Activated T-helper 1 cell treated with anti-CD3 and anti-CD28 coated beads, Interleukin-12 subunit alpha, Interleukin-12 subunit beta, Interleukin-2, Interleukin-4 antibody, amounts not matched to agents 30 ng/mL and 10 ng/mL and 1 ng/mL, durations not matched to agents 14 hours and 24 hours and 36 hours (primary cell): Measurements from ENCODE around the gene RBM27. TPM values are rescaled to one million over a fixed set of nuclear protein-coding genes. Genes with fewer than 3 reads are reported as not detected.
"Not testable (repeated sequence)": the region's sequence is repeated elsewhere in the genome, so short reads cannot be mapped to it uniquely, and the experiment has no call there.

Experiments used
- DNase-seq: peaks from one replicate; pipeline ENCODE4 v3.0.0; 2021; ENCODE audit warnings: low spot score
- H3K27ac Mint-ChIP-seq: one replicate; pipeline ENCODE4 v1.8.0; 2021; ENCODE audit warnings: mild to moderate bottlenecking, mixed read lengths
- H3K27me3 Mint-ChIP-seq: one replicate; pipeline ENCODE4 v1.8.0; 2022; ENCODE audit warnings: mild to moderate bottlenecking, moderate library complexity, mixed read lengths; ENCODE audit not compliant: insufficient read depth
- H3K36me3 Mint-ChIP-seq: one replicate; pipeline ENCODE4 v1.8.0; 2021; ENCODE audit warnings: low read depth, mixed read lengths
- H3K4me1 Mint-ChIP-seq: one replicate; pipeline ENCODE4 v1.8.0; 2021; ENCODE audit warnings: low read depth, mixed read lengths
- H3K4me3 Mint-ChIP-seq: one replicate; pipeline ENCODE4 v1.8.0; 2021; ENCODE audit warnings: mild to moderate bottlenecking, moderate library complexity, mixed read lengths
- H3K9me3 Mint-ChIP-seq: one replicate; pipeline ENCODE4 v1.8.0; 2021; ENCODE audit warnings: mixed read lengths
- intact Hi-C: fragments of 100-400 bp; cut with micrococcal nuclease; formaldehyde crosslinking; loops from one replicate; pipeline ENCODE4 v1.15.1; 2024
- total RNA-seq: library from RNA; stranded (reverse); gene quantifications from 2 replicates; pipeline ENCODE4 v1.2.3, GENCODE V29; 2022

Gene RBM27
- total RNA-seq, 1 donor from 2014 or later: 31.2 TPM

DNA sequence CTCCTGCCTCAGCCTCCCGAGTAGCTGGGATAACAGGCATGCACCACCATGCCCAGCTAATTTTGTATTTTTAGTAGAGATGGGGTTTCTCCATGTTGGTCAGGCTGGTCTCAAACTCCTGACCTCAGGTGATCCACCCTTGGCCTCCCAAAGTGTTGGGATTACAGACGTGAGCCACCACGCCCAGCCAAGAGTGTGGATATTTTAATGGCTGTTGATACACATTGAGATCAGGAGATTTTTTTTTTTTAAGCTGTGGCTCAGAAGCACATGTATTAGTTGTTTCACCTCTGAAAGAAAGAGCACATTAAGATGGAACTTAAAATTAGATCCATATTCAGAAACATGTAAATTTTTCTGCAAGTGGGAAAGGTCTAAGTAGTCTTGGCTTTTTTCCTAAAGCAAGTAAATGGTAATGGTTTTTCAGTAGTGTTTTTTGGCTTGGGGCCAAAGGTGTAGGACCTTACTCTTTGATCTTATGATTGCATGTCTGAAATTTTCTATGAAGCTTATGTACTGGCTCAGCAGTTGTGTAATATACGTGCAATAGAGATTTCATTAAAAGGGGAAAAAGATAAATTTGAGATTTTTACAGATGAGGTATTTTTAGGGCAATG lies 9.9 kb downstream of the RBM27 start:
- peaks cover 6% of the 10 kb centered on the region for H3K36me3 Mint-ChIP-seq
- H3K4me1 Mint-ChIP-seq: peaks cover 20% of the 10 kb centered on the region
- DNase-seq: no peak
- H3K27ac Mint-ChIP-seq: no peak overlapping the region
- intact Hi-C loops: no loop called here
- H3K9me3 Mint-ChIP-seq: no peaks in the 10 kb centered on the region
- no peaks in the 10 kb centered on the region for H3K27me3 Mint-ChIP-seq
- H3K4me3 Mint-ChIP-seq: no peak overlapping the region

DNA sequence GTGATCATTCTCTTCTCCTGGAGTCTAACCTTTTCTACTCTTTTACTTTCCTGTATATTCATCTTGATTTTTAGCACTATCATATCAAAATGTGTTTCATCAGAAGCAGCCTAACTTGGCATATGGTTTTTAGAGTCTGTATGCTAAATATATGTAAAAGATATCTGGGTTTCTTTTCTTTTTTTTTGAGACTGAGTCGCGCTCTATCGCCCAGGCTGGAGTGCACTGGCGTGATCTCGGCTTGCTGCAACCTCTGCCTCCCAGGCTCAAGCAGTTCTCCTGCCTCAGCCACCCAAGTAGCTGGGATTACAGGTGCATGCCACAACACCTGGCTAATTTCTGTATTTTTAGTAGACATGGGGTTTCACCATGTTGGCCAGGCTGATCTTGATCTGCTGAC lies 11.5 kb downstream of the RBM27 start:
- H3K27me3 Mint-ChIP-seq, DNase-seq, H3K4me3 Mint-ChIP-seq, intact Hi-C loops, H3K27ac Mint-ChIP-seq, H3K9me3 Mint-ChIP-seq: not testable (repeated sequence)
- Mint-ChIP-seq H3K4me1 (peaks cover 13% of the 10 kb centered on the region), H3K36me3 (peaks cover 12% of the 10 kb centered on the region)

DNA sequence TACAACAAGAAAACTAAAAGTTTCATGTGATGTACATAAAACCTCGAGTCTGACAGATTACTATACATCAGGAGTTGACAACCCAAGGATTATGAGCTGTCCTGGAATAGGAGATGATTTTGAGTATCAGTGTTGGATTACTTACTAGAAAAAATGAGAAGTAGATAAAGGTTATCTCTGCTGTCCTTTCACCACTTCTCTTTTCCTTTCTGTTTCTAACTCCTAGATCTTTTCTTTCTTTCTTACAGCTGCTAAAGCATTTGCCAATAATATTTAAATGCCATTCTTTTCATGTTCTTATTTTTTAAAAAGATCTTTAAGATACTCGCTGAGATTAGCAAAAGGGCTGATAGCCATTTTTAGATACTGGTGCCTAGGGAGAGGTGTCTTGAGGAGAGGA lies 14.8 kb downstream of the RBM27 start:
- no peak overlapping the region for H3K27ac Mint-ChIP-seq

DNA sequence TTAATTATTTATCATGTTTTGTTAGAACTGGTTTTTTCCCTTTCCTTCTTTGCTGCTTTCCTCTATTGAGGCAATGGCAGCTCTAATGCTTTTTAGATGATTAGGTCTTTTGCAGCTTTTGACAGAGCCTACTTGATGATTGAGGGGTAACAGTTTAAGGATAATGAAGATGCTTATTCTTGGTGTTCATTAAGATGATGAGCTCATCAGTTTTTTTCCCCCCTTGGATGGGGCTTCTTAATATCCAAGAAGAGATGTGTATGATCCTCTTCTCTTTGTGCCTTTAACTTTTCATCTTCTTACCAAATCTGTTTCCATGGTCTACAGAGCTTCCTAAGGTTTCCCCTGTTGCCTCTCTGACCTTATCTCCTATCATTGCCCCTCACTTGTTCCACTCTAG lies 15.8 kb downstream of the RBM27 start:
- no peak overlapping the region for H3K4me3 Mint-ChIP-seq
- intact Hi-C loops: no loop called here
- DNase-seq: no peak
- H3K9me3 Mint-ChIP-seq: no peaks in the 10 kb centered on the region
- H3K27me3 Mint-ChIP-seq: no peaks in the 10 kb centered on the region
- H3K4me1 Mint-ChIP-seq: peaks cover 8% of the 10 kb centered on the region
- H3K36me3 Mint-ChIP-seq: peaks cover 15% of the 10 kb centered on the region
- H3K27ac Mint-ChIP-seq: no peak overlapping the region

More for the DNA sequence above, 14.8 kb downstream of the RBM27 start:
- no peaks in the 10 kb centered on the region for H3K27me3 Mint-ChIP-seq
- no peak overlapping the region for H3K4me3 Mint-ChIP-seq
- no peaks in the 10 kb centered on the region for H3K9me3 Mint-ChIP-seq
- no peak for DNase-seq
- intact Hi-C loops: no loop called here
- H3K4me1 Mint-ChIP-seq: peaks cover 10% of the 10 kb centered on the region
- H3K36me3 Mint-ChIP-seq: peaks cover 12% of the 10 kb centered on the region

DNA sequence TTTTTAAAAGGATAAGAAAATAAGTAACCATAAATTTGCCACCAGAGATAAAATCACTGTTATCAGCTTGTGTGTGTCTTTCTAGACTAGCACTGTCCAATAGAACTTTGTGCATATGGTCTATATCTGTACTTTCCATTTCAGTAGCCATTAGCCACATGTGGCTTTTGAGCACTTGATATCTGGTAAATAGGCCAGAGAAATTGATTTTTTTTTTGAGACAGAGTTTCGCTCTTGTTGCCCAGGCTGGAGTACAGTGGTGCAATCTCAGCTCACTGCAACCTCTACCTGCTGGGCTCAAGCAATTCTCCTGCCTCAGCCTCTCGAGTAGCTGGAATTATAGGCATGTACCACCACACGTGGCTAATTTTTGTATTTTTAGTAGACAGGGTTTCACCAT lies 17.8 kb downstream of the RBM27 start:
- no peaks in the 10 kb centered on the region for H3K9me3 Mint-ChIP-seq
- H3K27ac Mint-ChIP-seq: no peak overlapping the region
- intact Hi-C loops: loop anchor here (5.0 kb wide), 1 partner anchor 51 kb away; no protein-coding TSS in a partner anchor
- no peak overlapping the region for H3K4me3 Mint-ChIP-seq
- H3K4me1 Mint-ChIP-seq: peaks cover 5% of the 10 kb centered on the region
- no peaks in the 10 kb centered on the region for H3K27me3 Mint-ChIP-seq
- peaks cover 20% of the 10 kb centered on the region for H3K36me3 Mint-ChIP-seq
- no peak for DNase-seq

DNA sequence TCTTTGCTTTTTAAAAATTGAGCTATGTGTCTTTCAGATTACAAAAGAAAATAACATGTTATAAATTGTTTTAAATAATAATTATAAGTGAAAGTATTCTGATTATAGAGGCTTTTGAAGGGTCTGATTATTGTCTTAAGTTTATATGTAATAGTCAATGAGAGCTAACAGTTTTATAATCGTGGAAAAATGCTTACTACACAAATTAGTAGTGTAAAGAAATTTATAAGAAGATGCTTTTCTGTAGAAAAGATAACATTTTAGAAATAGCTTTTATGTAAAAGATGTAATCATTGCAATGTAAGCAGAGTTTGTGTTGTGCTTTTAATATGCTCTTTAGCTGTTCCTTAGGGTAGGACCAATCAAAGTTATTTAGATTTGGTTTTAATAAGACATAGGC lies 18.6 kb downstream of the RBM27 start:
- H3K4me1 Mint-ChIP-seq: peaks cover 5% of the 10 kb centered on the region
- DNase-seq: no peak
- intact Hi-C loops: loop anchor here (5.0 kb wide), 1 partner anchor 50 kb away; no protein-coding TSS in a partner anchor
- H3K27ac Mint-ChIP-seq: no peak overlapping the region
- H3K36me3 Mint-ChIP-seq: peaks cover 23% of the 10 kb centered on the region
- no peak overlapping the region for H3K4me3 Mint-ChIP-seq
- H3K9me3 Mint-ChIP-seq: no peaks in the 10 kb centered on the region
- H3K27me3 Mint-ChIP-seq: no peaks in the 10 kb centered on the region

DNA sequence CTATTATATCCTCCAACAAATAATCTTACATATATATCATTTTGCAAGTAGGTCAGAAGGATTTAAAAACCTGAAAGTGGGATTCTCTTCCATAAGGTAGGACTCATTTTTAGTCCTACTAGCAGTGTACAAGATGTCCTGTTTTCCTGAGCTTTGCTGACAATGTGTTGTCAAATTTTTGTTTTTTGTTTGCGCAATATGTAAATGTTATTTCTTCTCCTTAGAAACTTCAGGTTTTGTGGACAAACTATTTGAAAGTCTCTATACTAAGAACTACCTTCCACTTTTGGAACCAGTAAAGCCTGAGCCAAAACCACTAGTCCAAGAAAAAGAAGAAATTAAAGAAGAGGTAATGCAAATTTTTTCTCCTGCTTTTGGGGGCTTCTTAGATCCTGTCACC lies 19.8 kb downstream of the RBM27 start:
- H3K4me3 Mint-ChIP-seq: no peak overlapping the region
- H3K9me3 Mint-ChIP-seq: no peaks in the 10 kb centered on the region
- intact Hi-C loops: loop anchor here (5.0 kb wide), 1 partner anchor 49 kb away; no protein-coding TSS in a partner anchor
- H3K36me3 Mint-ChIP-seq: peaks cover 25% of the 10 kb centered on the region
- H3K27ac Mint-ChIP-seq: no peak overlapping the region
- peaks cover 5% of the 10 kb centered on the region for H3K4me1 Mint-ChIP-seq
- H3K27me3 Mint-ChIP-seq: no peaks in the 10 kb centered on the region
- no peak for DNase-seq

DNA sequence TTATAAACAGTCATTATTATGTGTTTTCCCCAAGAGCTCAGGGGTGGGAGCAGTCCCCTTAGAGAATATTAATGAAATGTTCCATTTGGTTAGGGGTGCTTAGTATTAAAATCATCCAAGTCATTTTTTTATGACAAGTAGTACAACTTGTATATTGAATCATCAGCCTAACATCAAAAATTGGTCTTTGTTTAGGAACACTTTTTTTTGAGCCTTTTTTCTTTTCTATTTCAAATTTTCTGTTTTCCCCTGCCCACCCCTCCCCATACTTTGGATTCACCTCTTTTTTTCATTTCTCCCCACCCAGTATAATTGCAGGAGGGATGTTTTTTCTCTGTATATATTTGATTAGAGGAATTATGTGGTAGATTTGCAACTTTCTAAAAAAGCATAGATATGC lies 25.8 kb downstream of the RBM27 start:
- Mint-ChIP-seq H3K27me3 (no peaks in the 10 kb centered on the region), H3K4me1 (no peaks in the 10 kb centered on the region), H3K9me3 (no peaks in the 10 kb centered on the region), H3K4me3 (no peak overlapping the region), H3K27ac (peak overlapping the region; percentile 15), H3K36me3 (peaks cover 39% of the 10 kb centered on the region)
- intact Hi-C loops: no loop called here
- no peak for DNase-seq

DNA sequence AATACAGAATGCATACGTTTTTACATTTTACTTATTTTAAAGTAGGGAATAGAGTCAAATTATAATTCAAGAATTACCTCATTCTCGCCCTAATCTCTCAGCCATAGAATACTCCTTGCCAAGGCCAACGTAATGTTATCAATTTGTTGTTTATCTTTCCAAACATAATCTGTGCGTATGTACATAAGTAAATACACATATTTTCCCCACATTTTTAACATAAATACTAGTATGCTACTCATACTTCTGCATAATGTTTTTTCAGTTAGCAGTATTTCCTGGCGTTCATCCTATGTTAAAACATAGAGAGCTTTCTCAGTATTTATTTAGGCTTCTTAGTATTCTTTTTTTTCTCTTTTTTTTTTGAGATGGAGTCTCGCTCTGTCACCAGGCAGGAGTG lies 28.8 kb downstream of the RBM27 start:
- intact Hi-C loops: no loop called here
- H3K9me3 Mint-ChIP-seq: no peaks in the 10 kb centered on the region
- H3K4me1 Mint-ChIP-seq: no peaks in the 10 kb centered on the region
- no peak overlapping the region for H3K4me3 Mint-ChIP-seq
- peaks cover 34% of the 10 kb centered on the region for H3K36me3 Mint-ChIP-seq
- no peak overlapping the region for H3K27ac Mint-ChIP-seq
- no peaks in the 10 kb centered on the region for H3K27me3 Mint-ChIP-seq
- no peak for DNase-seq

DNA sequence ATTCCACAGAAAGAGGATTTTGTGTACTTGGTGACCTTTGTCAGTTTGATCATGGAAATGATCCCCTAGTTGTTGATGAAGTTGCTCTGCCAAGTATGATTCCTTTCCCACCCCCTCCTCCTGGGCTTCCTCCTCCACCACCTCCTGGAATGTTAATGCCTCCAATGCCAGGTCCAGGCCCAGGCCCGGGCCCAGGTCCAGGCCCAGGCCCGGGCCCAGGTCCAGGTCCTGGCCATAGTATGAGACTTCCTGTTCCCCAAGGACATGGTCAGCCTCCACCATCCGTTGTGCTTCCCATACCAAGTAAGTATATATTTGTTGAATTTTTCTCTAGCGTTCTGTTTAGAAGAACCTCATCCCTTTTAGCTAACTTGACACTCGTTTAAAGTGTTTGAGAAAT lies 30.0 kb downstream of the RBM27 start:
- peaks cover 34% of the 10 kb centered on the region for H3K36me3 Mint-ChIP-seq
- H3K4me3 Mint-ChIP-seq: no peak overlapping the region
- H3K9me3 Mint-ChIP-seq: no peaks in the 10 kb centered on the region
- intact Hi-C loops: no loop called here
- DNase-seq: no peak
- H3K27ac Mint-ChIP-seq: no peak overlapping the region
- no peaks in the 10 kb centered on the region for H3K27me3 Mint-ChIP-seq
- H3K4me1 Mint-ChIP-seq: no peaks in the 10 kb centered on the region

DNA sequence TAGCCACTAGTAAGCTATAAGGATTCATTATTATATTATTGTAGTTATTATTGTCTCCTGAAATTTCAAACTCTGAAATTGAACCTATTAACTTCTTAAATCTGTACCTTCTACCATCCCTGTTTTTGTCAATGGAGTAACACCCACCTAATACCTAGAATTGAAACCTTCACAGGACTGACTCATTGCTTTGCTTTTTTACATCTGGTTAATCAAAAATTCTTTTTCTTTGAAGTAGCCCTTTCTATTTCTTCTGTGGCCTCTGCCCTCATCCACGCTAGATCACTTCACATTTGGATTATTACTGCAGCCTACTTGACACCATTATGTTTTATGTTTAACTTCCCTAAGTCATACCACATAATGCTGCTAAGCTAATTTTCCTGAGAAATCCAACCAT lies 35.6 kb downstream of the RBM27 start:
- H3K36me3 Mint-ChIP-seq: peaks cover 22% of the 10 kb centered on the region
- intact Hi-C loops: loop anchor here (2.0 kb wide), 1 partner anchor 36 kb away; the partner anchor contains the start of gene RBM27
- H3K4me3 Mint-ChIP-seq: no peak overlapping the region
- no peaks in the 10 kb centered on the region for H3K27me3 Mint-ChIP-seq
- H3K4me1 Mint-ChIP-seq: peaks cover 8% of the 10 kb centered on the region
- H3K9me3 Mint-ChIP-seq: no peaks in the 10 kb centered on the region
- peak overlapping the region; percentile 59 for H3K27ac Mint-ChIP-seq
- no peak for DNase-seq

DNA sequence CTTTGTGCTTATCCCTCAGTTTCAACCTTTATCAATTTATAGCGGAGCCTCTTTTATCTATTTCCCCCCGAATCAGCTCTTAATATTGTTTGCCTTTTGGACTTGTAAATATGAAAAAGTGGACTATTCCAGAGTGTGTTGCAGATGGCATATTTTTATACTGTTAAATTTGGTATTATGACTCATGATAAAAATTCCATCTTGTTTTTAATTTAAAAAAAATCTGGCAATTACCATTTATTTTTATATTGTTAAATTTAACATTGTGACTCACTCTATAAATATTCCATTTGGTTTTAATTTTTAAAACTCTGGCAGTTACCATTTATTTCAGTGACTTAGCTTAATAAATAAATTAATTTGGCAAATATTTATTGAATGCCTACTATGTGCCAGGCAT lies 37.5 kb downstream of the RBM27 start:
- intact Hi-C loops: no loop called here
- Mint-ChIP-seq H3K27me3 (no peaks in the 10 kb centered on the region), H3K9me3 (no peaks in the 10 kb centered on the region), H3K36me3 (peaks cover 25% of the 10 kb centered on the region), H3K4me3 (no peak overlapping the region), H3K27ac (no peak overlapping the region), H3K4me1 (peaks cover 8% of the 10 kb centered on the region)
- no peak for DNase-seq

DNA sequence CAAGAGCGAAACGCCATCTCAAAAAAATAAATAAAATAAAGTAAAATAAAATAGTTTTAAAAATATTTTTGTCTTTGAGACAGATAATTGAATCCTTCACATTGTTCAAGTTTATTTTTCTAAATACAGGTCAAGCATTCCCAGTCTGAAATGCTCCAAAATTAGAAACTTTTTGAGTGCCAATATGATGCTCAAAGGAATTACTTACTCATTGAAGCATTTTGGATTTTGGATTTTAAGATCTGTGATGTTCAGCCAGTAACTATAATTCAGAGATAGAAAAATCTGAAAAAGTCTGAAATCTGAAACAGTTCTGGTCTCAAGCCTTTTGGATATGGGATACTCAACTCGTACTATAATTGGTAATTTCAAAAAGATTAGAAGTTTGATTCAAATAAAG lies 39.8 kb downstream of the RBM27 start:
- Mint-ChIP-seq H3K27me3 (no peaks in the 10 kb centered on the region), H3K27ac (no peak overlapping the region), H3K4me3 (no peak overlapping the region), H3K9me3 (no peaks in the 10 kb centered on the region), H3K4me1 (peaks cover 13% of the 10 kb centered on the region), H3K36me3 (peaks cover 31% of the 10 kb centered on the region)
- intact Hi-C loops: no loop called here
- no peak for DNase-seq

DNA sequence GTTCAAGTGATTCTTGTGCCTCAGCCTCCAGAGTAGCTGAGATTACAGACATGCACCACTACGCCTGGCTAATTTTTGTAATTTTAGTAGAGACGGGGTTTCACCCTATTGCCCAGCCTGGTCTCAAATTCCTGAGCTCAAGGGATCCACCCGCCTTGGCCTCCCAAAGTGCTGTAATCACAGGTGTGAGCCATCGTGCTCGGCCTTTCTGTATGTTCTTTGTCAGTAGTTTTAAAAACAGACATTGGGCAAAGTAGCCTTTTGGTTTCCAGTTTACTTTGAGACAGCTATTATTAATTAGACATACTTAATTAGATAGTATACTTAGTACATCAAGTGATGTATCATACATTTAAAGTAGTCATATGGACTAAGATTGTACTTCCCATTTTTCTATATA lies 45.2 kb downstream of the RBM27 start:
- Mint-ChIP-seq H3K27ac (no peak overlapping the region), H3K9me3 (no peaks in the 10 kb centered on the region), H3K4me3 (no peak overlapping the region), H3K36me3 (peaks cover 28% of the 10 kb centered on the region), H3K27me3 (no peaks in the 10 kb centered on the region), H3K4me1 (peaks cover 10% of the 10 kb centered on the region)
- no peak for DNase-seq
- intact Hi-C loops: no loop called here
